Fibroblast of lung (primary cell): ENCODE data around the gene ANKRD10. TPM values are rescaled to one million over a fixed set of nuclear protein-coding genes. Genes with fewer than 3 reads are reported as not detected.

ENCODE experiments used
- DNase-seq, 2 donors: peaks; one replicate each; pipeline versions ENCODE4 v3.0.0 to v3.0.0-alpha.2; 2010; ENCODE audit warnings: low read depth in 2 of 2
- H2AFZ ChIP-seq: 2 replicates; pipeline ENCODE4 v1.5.1; 2012; ENCODE audit warnings: low read length, control low read depth, inconsistent platforms
- H3K27ac ChIP-seq: 2 replicates; pipeline ENCODE4 v1.5.1; 2011; ENCODE audit warnings: low read length, control low read depth; ENCODE audit not compliant: insufficient read depth
- H3K27me3 ChIP-seq: 2 replicates; pipeline ENCODE4 v1.5.1; 2011; ENCODE audit warnings: mild to moderate bottlenecking, low read length; ENCODE audit not compliant: control insufficient read depth, insufficient read depth
- H3K36me3 ChIP-seq: 2 replicates; pipeline ENCODE4 v1.5.1; 2011; ENCODE audit warnings: low read length; ENCODE audit not compliant: control insufficient read depth, insufficient read depth
- H3K4me1 ChIP-seq: 2 replicates; pipeline ENCODE4 v1.5.1; 2011; ENCODE audit warnings: low read length; ENCODE audit not compliant: control insufficient read depth, insufficient read depth; ENCODE audit errors: extremely low read depth
- H3K4me2 ChIP-seq: 2 replicates; pipeline ENCODE4 v1.5.1; 2011; ENCODE audit warnings: low read length, control low read depth; ENCODE audit not compliant: insufficient read depth; ENCODE audit errors: extremely low read depth
- H3K4me3 ChIP-seq, 4 experiments: fragments of 200-600 bp in 1 of 4; sonication (generic) in 1 of 4; replicated peaks in 1 of 4; 2 replicates each; pipeline ENCODE4 v1.5.1; 2011 to 2016; ENCODE audit warnings: low read length in 4 of 4, low read depth in 3 of 4, mild to moderate bottlenecking in 3 of 4, control low read depth in 2 of 4, inconsistent platforms in 1 of 4, mixed read lengths in 1 of 4; ENCODE audit not compliant: insufficient read depth in 1 of 4; ENCODE audit errors: control extremely low read depth in 1 of 4
- H3K79me2 ChIP-seq: 2 replicates; pipeline ENCODE4 v1.5.1; 2012; ENCODE audit warnings: mild to moderate bottlenecking, low read length, inconsistent platforms; ENCODE audit not compliant: control insufficient read depth, insufficient read depth
- H3K9ac ChIP-seq: 2 replicates; pipeline ENCODE4 v1.5.1; 2011; ENCODE audit warnings: mild to moderate bottlenecking, low read length, control low read depth; ENCODE audit not compliant: insufficient read depth
- H3K9me3 ChIP-seq: 2 replicates; pipeline ENCODE4 v1.5.1; 2012; ENCODE audit warnings: low read depth, low read length; ENCODE audit not compliant: control insufficient read depth, insufficient read depth
- H4K20me1 ChIP-seq: 2 replicates; pipeline ENCODE4 v1.5.1; 2011; ENCODE audit warnings: low read length; ENCODE audit not compliant: control insufficient read depth, insufficient read depth; ENCODE audit errors: extremely low read depth
- CTCF ChIP-seq, 2 donors: IDR thresholded peaks in 1 of 2; conservative IDR thresholded peaks in 1 of 2; 1 replicate in 1 of 2; 2 replicates in 1 of 2; pipeline ENCODE4 v1.5.1; 2011 to 2012; ENCODE audit warnings: low read length in 2 of 2, control low read depth in 1 of 2, inconsistent platforms in 1 of 2, low read depth in 1 of 2, mild to moderate bottlenecking in 1 of 2
- EZH2 ChIP-seq: IDR thresholded peaks from 2 replicates; pipeline ENCODE4 v1.5.1; 2012; ENCODE audit warnings: low read length, control low read depth, mild to moderate bottlenecking; ENCODE audit errors: missing control alignments
- polyA plus RNA-seq, 2 donors: library from polyadenylated mRNA; depleted of rRNA in 1 of 2; stranded (reverse) in 1 of 2; unstranded in 1 of 2; fragments of >200 nt; gene quantifications; 2 replicates each; pipeline ENCODE4 v1.2.1, GENCODE V29; 2011 to 2012; ENCODE audit warnings: missing spikeins in 1 of 2
- total RNA-seq: library from RNA; depleted of rRNA; stranded (reverse); fragments of >200 nt; gene quantifications from 2 replicates; pipeline ENCODE4 v1.2.1, GENCODE V29; 2014

The ANKRD10 gene
- total and polyA plus RNA-seq, 2 donors (not counting 1 experiment from before 2014, with no cell fraction given): 29.5 to 130 TPM

GRCh38 chr13:110841846-110842245 lies 73.0 kb downstream of the ANKRD10 start:
- no peak for TF ChIP-seq CTCF (conservative IDR thresholded peaks at IDR 0.05 in 1 of 2, IDR thresholded peaks at IDR 0.05 in 1 of 2; ENCODE audit: low read depth in 1 of 2, low read length in 2 of 2)
- no peak for TF ChIP-seq EZH2
- H3K27me3 ChIP-seq: peaks cover 6% of the 10 kb centered on the region
- DNase-seq: no peak

GRCh38 chr13:110841406-110841805 lies 73.5 kb downstream of the ANKRD10 start:
- H3K27ac ChIP-seq: no peak overlapping the region

More at GRCh38 chr13:110841846-110842245, 73.0 kb downstream of the ANKRD10 start:
- no peak overlapping the region for H2AFZ ChIP-seq
- no peaks in the 10 kb centered on the region for H4K20me1 ChIP-seq
- no peak overlapping the region for H3K4me3 ChIP-seq
- no peak overlapping the region for H3K27ac ChIP-seq
- H3K36me3 ChIP-seq: no peaks in the 10 kb centered on the region
- H3K4me2 ChIP-seq: no peak overlapping the region
- H3K4me1 ChIP-seq: no peaks in the 10 kb centered on the region
- no peaks in the 10 kb centered on the region for H3K9me3 ChIP-seq
- H3K79me2 ChIP-seq: no peaks in the 10 kb centered on the region
- no peak overlapping the region for H3K9ac ChIP-seq

GRCh38 chr13:110838867-110839538 lies 75.9 kb downstream of the ANKRD10 start:
- Histone ChIP-seq H4K20me1 (no peaks in the 10 kb centered on the region), H3K4me1 (no peaks in the 10 kb centered on the region), H3K4me2 (no peak overlapping the region), H3K36me3 (no peaks in the 10 kb centered on the region), H3K9me3 (no peaks in the 10 kb centered on the region), H3K27ac (no peak overlapping the region), H3K27me3 (peaks cover 9% of the 10 kb centered on the region), H2AFZ (no peak overlapping the region), H3K4me3 (no peak overlapping the region), H3K79me2 (no peaks in the 10 kb centered on the region), H3K9ac (no peak overlapping the region)
- no peak for TF ChIP-seq CTCF (conservative IDR thresholded peaks at IDR 0.05 in 1 of 2, IDR thresholded peaks at IDR 0.05 in 1 of 2; ENCODE audit: low read depth in 1 of 2, low read length in 2 of 2)
- no peak for DNase-seq

More at GRCh38 chr13:110841406-110841805, 73.5 kb downstream of the ANKRD10 start:
- DNase-seq: no peak
- Histone ChIP-seq H3K9ac (no peak overlapping the region), H3K4me2 (no peak overlapping the region), H3K79me2 (no peaks in the 10 kb centered on the region), H3K36me3 (no peaks in the 10 kb centered on the region), H3K27me3 (peaks cover 6% of the 10 kb centered on the region), H4K20me1 (no peaks in the 10 kb centered on the region), H3K9me3 (no peaks in the 10 kb centered on the region), H2AFZ (no peak overlapping the region), H3K4me1 (no peaks in the 10 kb centered on the region), H3K4me3 (no peak overlapping the region)
- TF ChIP-seq CTCF (conservative IDR thresholded peaks at IDR 0.05 in 1 of 2, IDR thresholded peaks at IDR 0.05 in 1 of 2; ENCODE audit: low read depth in 1 of 2, low read length in 2 of 2) (no peak), EZH2 (no peak)
